Activated naive CD8-positive, alpha-beta T cell treated with anti-CD3 and anti-CD28 coated beads for 36 hours (primary cell): ENCODE results near the gene COPS2. TPM values are rescaled to one million over a fixed set of nuclear protein-coding genes. Genes with fewer than 3 reads are reported as not detected.

Experiments used
- DNase-seq: peaks from one replicate; pipeline ENCODE4 v3.0.0; 2021
- H3K27ac Mint-ChIP-seq: one replicate; pipeline ENCODE4 v1.8.0; 2022; ENCODE audit warnings: mild to moderate bottlenecking, moderate library complexity, mixed read lengths
- H3K27me3 Mint-ChIP-seq: one replicate; pipeline ENCODE4 v1.8.0; 2022; ENCODE audit warnings: mild to moderate bottlenecking, mixed read lengths
- H3K36me3 Mint-ChIP-seq: one replicate; pipeline ENCODE4 v1.8.0; 2021; ENCODE audit warnings: mild to moderate bottlenecking, mixed read lengths
- H3K4me1 Mint-ChIP-seq: one replicate; pipeline ENCODE4 v1.8.0; 2021; ENCODE audit warnings: mixed read lengths
- H3K4me3 Mint-ChIP-seq: one replicate; pipeline ENCODE4 v1.8.0; 2022; ENCODE audit warnings: mild to moderate bottlenecking, moderate library complexity, mixed read lengths
- H3K9me3 Mint-ChIP-seq: one replicate; pipeline ENCODE4 v1.8.0; 2022; ENCODE audit warnings: mixed read lengths
- total RNA-seq, 2 experiments: library from RNA; stranded (reverse); gene quantifications; one replicate each; pipeline ENCODE4 v1.2.3, GENCODE V29; 2021

The COPS2 gene
- total RNA-seq, 2 experiments from 2014 or later: 109 to 113 TPM

- peaks cover 16% of the 10 kb centered on the region for H3K36me3 Mint-ChIP-seq
- DNase-seq: no peak
- peaks cover 21% of the 10 kb centered on the region for H3K4me1 Mint-ChIP-seq
- H3K4me3 Mint-ChIP-seq: no peak overlapping the region
- H3K27me3 Mint-ChIP-seq: no peaks in the 10 kb centered on the region
- no peak overlapping the region for H3K27ac Mint-ChIP-seq
- H3K9me3 Mint-ChIP-seq: no peaks in the 10 kb centered on the region
These were observed 19.5 kb upstream of the COPS2 start for GRCh38 chr15:49174902-49175301.

DNA sequence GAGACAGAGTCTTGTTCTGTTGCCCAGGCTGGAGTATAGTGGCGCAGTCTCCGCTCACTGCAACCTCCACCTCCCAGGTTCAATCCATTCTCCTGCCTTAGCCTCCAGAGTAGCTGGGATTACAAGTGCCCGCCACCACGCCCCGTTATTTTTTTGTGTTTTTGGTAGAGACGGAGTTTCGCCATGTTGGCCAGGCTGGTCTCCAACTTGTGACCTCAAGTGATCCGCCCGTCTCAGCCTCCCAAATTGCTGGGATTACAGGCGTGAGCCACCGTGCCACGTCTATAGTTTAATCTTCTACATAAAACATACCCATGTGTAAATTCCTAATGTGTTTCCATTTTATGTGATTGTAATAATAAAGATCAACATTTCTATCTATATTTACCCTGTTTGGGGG lies 16.4 kb upstream of the COPS2 start:
- Mint-ChIP-seq H3K4me1 (peaks cover 27% of the 10 kb centered on the region), H3K9me3 (no peaks in the 10 kb centered on the region), H3K27me3 (no peaks in the 10 kb centered on the region), H3K27ac (no peak overlapping the region), H3K36me3 (peaks cover 10% of the 10 kb centered on the region), H3K4me3 (peak overlapping the region; percentile 90)
- DNase-seq: no peak

DNA sequence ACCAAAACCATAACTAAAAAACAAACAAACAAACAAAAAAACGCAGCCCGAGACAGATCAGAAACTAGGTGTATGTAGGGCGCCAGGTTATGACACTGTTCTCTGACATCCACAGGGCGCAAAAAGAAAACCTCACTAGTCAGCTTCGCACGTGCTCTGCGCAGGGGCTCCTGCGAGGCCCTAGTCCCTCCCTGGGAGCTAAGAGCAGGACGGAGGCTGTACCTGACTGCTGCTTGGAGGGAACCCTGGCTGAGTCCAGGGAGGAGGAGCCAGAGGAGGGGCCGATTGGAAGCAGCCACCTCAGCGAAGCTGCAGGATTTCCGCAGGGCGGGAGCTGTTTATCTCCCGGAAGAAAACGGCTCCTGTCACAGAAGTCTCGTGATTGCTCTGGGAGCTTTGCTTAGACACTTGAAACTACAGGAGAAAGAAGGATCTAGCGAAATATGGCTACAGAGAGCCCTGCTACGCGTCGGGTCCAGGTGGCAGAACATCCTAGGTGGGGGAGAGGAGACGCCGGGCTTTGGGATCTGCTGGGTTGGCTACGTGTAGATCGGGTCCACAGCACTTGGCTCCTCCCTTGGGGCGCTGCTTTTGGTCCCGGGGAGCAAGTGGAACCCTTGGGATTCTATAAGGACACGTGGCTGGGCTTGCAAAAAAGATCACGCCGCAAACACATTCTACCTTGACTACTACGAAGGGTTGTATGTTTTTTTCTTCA lies 14.6 kb upstream of the COPS2 start, which contains the start of gene GALK2:
TSS of gene GALK2 (plus strand) at position 368 of the 718 bp plus-strand sequence. CDS start at position 444, 76 bp downstream.
- peak; percentile 82 for DNase-seq
- peak within 1 kb of the TSS; percentile 90 for H3K4me3 Mint-ChIP-seq
- peaks cover 10% of the 10 kb centered on the region for H3K36me3 Mint-ChIP-seq
- peak within 1 kb of the TSS; percentile 93 for H3K27ac Mint-ChIP-seq
- no peaks in the 10 kb centered on the region for H3K9me3 Mint-ChIP-seq
- H3K27me3 Mint-ChIP-seq: no peaks in the 10 kb centered on the region
- H3K4me1 Mint-ChIP-seq: peaks cover 26% of the 10 kb centered on the region

DNA sequence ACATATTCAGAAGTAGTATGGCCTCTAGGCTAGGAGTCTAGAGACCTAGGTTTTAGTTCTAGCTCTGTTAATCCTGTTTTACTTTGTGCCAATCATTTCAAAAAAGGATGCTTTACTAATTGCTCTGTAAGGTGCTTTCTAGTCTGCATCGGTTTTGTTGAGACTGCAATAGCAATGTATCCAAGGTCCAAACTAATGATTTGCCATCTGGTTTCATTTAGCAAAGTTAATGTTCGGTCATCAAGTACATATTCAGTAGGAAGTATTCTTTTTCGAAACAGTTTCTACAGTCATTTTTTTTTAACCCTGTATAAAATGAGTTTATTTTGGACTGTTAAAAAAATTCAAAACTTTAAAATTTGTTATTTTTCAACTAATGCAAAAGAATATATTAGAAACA lies 12.6 kb upstream of the COPS2 start:
- H3K9me3 Mint-ChIP-seq: no peaks in the 10 kb centered on the region
- no peak for DNase-seq
- H3K27me3 Mint-ChIP-seq: no peaks in the 10 kb centered on the region
- no peak overlapping the region for H3K27ac Mint-ChIP-seq
- H3K36me3 Mint-ChIP-seq: peaks cover 2% of the 10 kb centered on the region
- peaks cover 23% of the 10 kb centered on the region for H3K4me1 Mint-ChIP-seq
- no peak overlapping the region for H3K4me3 Mint-ChIP-seq

GRCh38 chr15:49164865-49165264 lies 9.5 kb upstream of the COPS2 start:
- no peak for DNase-seq
- peaks cover 4% of the 10 kb centered on the region for H3K36me3 Mint-ChIP-seq
- no peak overlapping the region for H3K4me3 Mint-ChIP-seq
- no peaks in the 10 kb centered on the region for H3K9me3 Mint-ChIP-seq
- no peaks in the 10 kb centered on the region for H3K27me3 Mint-ChIP-seq
- peaks cover 6% of the 10 kb centered on the region for H3K4me1 Mint-ChIP-seq
- H3K27ac Mint-ChIP-seq: no peak overlapping the region

DNA sequence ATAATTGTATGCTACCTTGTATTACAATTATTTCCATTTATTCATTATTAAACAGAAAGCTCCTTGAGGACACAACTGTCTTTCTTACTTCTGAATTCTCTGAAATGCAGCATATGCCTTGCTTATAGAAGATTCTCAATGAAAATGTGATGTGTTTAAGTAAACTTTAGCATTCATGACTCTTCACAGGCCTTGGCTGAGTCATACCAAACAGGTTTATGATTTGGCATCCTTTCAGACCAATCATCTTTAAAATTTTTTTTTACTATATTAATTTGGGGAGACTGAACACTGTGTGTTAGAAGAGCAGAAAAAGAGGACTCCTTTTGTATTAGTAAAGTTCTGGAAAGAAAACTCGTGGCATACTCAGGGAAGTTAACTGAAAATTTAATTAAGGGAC lies 8.3 kb upstream of the COPS2 start:
- no peak overlapping the region for H3K27ac Mint-ChIP-seq
- peaks cover 2% of the 10 kb centered on the region for H3K4me1 Mint-ChIP-seq
- peaks cover 4% of the 10 kb centered on the region for H3K36me3 Mint-ChIP-seq
- no peaks in the 10 kb centered on the region for H3K27me3 Mint-ChIP-seq
- DNase-seq: no peak
- H3K9me3 Mint-ChIP-seq: no peaks in the 10 kb centered on the region
- H3K4me3 Mint-ChIP-seq: no peak overlapping the region

- DNase-seq: peak; percentile 5
- Mint-ChIP-seq H3K27ac (peak overlapping the region; percentile 99), H3K4me3 (peak overlapping the region; percentile 99), H3K4me1 (peaks cover 47% of the 10 kb centered on the region), H3K36me3 (peaks cover 17% of the 10 kb centered on the region), H3K27me3 (no peaks in the 10 kb centered on the region), H3K9me3 (no peaks in the 10 kb centered on the region)
These were observed 632 bp upstream of the COPS2 start for GRCh38 chr15:49155834-49156627.

- peaks cover 50% of the 10 kb centered on the region for H3K4me1 Mint-ChIP-seq
- no peak for DNase-seq
- peaks cover 21% of the 10 kb centered on the region for H3K36me3 Mint-ChIP-seq
- H3K9me3 Mint-ChIP-seq: no peaks in the 10 kb centered on the region
- H3K27ac Mint-ChIP-seq: peak overlapping the region; percentile 99
- no peaks in the 10 kb centered on the region for H3K27me3 Mint-ChIP-seq
- H3K4me3 Mint-ChIP-seq: peak overlapping the region; percentile 99
These were observed 645 bp downstream of the COPS2 start for GRCh38 chr15:49154799-49155109.

DNA sequence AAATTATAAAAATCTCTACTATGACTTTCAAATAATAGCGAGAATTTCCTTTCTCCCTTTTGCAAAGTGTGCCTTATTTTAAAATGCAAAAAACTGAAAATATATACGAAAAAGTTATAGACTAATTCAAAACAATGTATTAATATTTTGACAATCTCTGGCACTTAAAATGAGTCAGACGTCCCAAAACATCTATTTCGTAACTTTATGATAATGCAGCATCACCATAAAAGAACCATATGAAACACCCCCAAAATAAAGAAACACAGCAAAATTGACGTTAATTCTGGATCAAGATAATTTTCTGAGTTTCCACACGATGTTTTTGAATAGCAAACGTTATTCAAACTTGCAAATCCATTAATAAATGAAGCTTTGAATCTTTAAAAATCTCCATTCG lies 1.0 kb downstream of the COPS2 start:
- H3K4me3 Mint-ChIP-seq: peak overlapping the region; percentile 99
- peaks cover 21% of the 10 kb centered on the region for H3K36me3 Mint-ChIP-seq
- DNase-seq: no peak
- no peaks in the 10 kb centered on the region for H3K9me3 Mint-ChIP-seq
- H3K27me3 Mint-ChIP-seq: no peaks in the 10 kb centered on the region
- peaks cover 51% of the 10 kb centered on the region for H3K4me1 Mint-ChIP-seq
- peak overlapping the region; percentile 99 for H3K27ac Mint-ChIP-seq

GRCh38 chr15:49152552-49153312 lies 2.7 kb downstream of the COPS2 start:
- Mint-ChIP-seq H3K4me3 (peak overlapping the region; percentile 99), H3K27me3 (no peaks in the 10 kb centered on the region), H3K9me3 (no peaks in the 10 kb centered on the region), H3K27ac (no peak overlapping the region), H3K36me3 (peaks cover 25% of the 10 kb centered on the region), H3K4me1 (peaks cover 55% of the 10 kb centered on the region)
- DNase-seq: no peak

- H3K36me3 Mint-ChIP-seq: peaks cover 25% of the 10 kb centered on the region
- DNase-seq: no peak
- no peaks in the 10 kb centered on the region for H3K9me3 Mint-ChIP-seq
- no peak overlapping the region for H3K4me3 Mint-ChIP-seq
- H3K27ac Mint-ChIP-seq: no peak overlapping the region
- peaks cover 49% of the 10 kb centered on the region for H3K4me1 Mint-ChIP-seq
- no peaks in the 10 kb centered on the region for H3K27me3 Mint-ChIP-seq
These were observed 3.6 kb downstream of the COPS2 start for GRCh38 chr15:49151831-49152230.

- Mint-ChIP-seq H3K27ac (no peak overlapping the region), H3K27me3 (no peaks in the 10 kb centered on the region), H3K4me3 (no peak overlapping the region)
These were observed 6.7 kb downstream of the COPS2 start for GRCh38 chr15:49148727-49149126.

GRCh38 chr15:49148298-49148697 lies 7.1 kb downstream of the COPS2 start:
- Mint-ChIP-seq H3K27ac (no peak overlapping the region), H3K4me1 (peaks cover 41% of the 10 kb centered on the region)

More at GRCh38 chr15:49148727-49149126, 6.7 kb downstream of the COPS2 start:
- H3K36me3 Mint-ChIP-seq: peaks cover 14% of the 10 kb centered on the region
- H3K4me1 Mint-ChIP-seq: peaks cover 45% of the 10 kb centered on the region
- no peak for DNase-seq
- H3K9me3 Mint-ChIP-seq: no peaks in the 10 kb centered on the region

DNA sequence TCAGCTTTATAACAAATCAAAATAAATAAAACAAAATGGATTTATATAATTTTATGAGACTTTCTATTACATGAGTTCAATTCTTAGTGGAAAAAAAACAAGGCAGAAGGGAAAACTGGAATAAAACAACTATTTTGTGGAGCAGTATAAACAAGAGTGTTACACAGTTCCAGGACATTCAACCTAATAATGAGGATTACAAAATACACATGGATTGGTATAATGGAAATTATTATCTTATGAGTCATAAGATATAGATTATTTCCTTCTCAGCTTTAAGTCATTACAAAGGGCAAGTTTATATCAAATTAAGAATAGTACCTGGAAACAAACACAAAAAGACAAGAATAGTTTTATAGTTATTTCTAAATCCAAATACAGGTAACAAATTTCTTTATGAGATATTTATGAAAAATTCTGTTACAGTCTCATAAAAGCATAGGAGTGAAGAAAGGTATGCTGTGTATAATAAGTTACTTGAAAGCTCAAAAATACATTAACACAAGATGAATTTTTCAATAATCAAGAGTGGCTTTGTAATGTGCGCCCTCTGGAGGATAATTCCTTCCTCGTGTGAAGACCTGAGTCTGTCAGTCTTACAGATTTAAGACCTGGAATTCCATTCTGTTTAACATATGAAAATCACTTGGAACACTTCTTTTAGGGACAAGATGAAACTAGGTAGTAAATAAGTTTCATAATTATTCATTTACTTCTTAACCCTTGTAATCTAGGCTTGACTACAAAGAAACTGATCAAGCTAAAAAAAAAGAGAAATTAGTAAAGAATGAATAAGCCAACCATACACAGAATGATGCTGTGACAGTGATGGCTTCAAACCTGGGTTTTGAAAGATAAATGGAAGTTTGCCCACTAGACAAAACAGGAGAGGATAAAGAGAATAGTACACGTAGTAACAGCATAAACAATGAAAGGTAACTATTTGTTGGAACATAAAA lies 9.5 kb downstream of the COPS2 start:
- DNase-seq: no peak

More at GRCh38 chr15:49148298-49148697, 7.1 kb downstream of the COPS2 start:
- no peak for DNase-seq
- Mint-ChIP-seq H3K36me3 (peaks cover 16% of the 10 kb centered on the region), H3K27me3 (no peaks in the 10 kb centered on the region), H3K9me3 (no peaks in the 10 kb centered on the region), H3K4me3 (no peak overlapping the region)

More for the DNA sequence above, 9.5 kb downstream of the COPS2 start:
- Mint-ChIP-seq H3K27ac (no peak overlapping the region), H3K36me3 (peaks cover 20% of the 10 kb centered on the region), H3K4me1 (peaks cover 31% of the 10 kb centered on the region), H3K4me3 (no peak overlapping the region), H3K9me3 (no peaks in the 10 kb centered on the region), H3K27me3 (no peaks in the 10 kb centered on the region)
